ENCODE results near the gene PTPRG. TPM values are rescaled to one million over a fixed set of nuclear protein-coding genes. Genes with fewer than 3 reads are reported as not detected.
A peak's percentile ranks its signal among the peaks of the same experiment; 100 is the strongest.

PTPRG gene
- total and polyA plus RNA-seq, 2 donors (not counting 3 experiments of a cell fraction or from before 2014, with no cell fraction given), result 8.9 to 39.1 TPM

DNA sequence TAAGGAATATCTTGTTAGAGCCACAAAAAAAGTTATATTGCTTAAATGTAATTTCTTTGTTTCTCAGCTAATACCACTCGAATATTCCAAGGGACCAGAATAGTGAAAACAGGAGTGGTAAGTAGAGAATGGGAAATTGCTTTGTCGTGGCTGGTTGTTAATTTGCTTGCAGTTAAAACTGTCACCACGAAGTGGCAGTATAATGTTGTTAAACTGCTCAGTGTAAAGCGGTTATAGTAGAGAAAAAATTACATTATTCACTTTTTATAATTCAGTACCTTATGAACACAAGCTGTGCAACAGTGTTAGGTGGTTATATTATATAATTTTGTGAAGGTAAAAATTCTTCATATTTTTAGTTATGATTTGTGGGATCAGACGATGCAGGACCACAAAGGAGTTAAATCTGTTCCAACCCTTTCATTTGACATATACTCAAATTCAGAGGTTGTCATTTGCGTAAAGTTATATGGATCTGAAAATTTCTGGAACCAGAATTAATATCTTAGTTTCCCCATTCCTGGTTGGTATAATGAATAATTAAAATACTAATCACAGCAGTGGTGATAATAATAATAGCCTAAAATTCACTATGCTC, 640.2 kb downstream of the PTPRG start:
- POLR2A ChIA-PET, result no interaction called here
- Histone ChIP-seq H3K9me1 (replicated peaks; ENCODE audit: control insufficient read depth, extremely low read depth, insufficient read depth, low read length) (no peaks in the 10 kb centered on the region), H3K27ac (ENCODE audit: insufficient read depth, low read depth, low read length) (no peak overlapping the region), H3K27me3 (ENCODE audit: control insufficient read depth in 2 of 2, insufficient read depth in 2 of 2, low read length in 2 of 2) (no peaks in the 10 kb centered on the region), H3K4me1 (ENCODE audit: control insufficient read depth, extremely low read depth, insufficient read depth, low read length) (no peaks in the 10 kb centered on the region), H3K4me2 (ENCODE audit: insufficient read depth, low read length) (no peak overlapping the region), H3K4me3 (replicated peaks in 1 of 3; ENCODE audit: insufficient read depth in 1 of 3, low read depth in 1 of 3, low read length in 3 of 3) (no peak overlapping the region), H3K36me3 (ENCODE audit: control insufficient read depth in 2 of 2, extremely low read depth in 1 of 2, insufficient read depth in 2 of 2, low read length in 2 of 2) (no peaks in the 10 kb centered on the region), H2AFZ (ENCODE audit: low read depth, low read length) (no peak overlapping the region), H3K9me3 (replicated peaks; ENCODE audit: control insufficient read depth, insufficient read depth, low read length) (no peaks in the 10 kb centered on the region), H4K20me1 (replicated peaks; ENCODE audit: control insufficient read depth, extremely low read depth, insufficient read depth, low read length) (no peaks in the 10 kb centered on the region), H3K79me2 (ENCODE audit: control insufficient read depth, insufficient read depth, low read length) (no peaks in the 10 kb centered on the region), H3K9ac (replicated peaks; ENCODE audit: extremely low read depth, insufficient read depth, low read length) (no peak overlapping the region)
- DNase-seq (ENCODE audit: low read depth, low spot score) (peak; percentile 59), FAIRE-seq (peak; percentile 88)
- CTCF ChIA-PET, result interaction anchor here (0.6 to 2.5 kb wide), 12 partner anchors 11 to 1817 kb away, joined by 3 to 10 read pairs (median 3); no protein-coding TSS in a partner anchor
- intact Hi-C loops (cut with micrococcal nuclease), result loop anchor here (1.0 to 5.0 kb wide), 3 partner anchors 117 to 1026 kb away; no protein-coding TSS in a partner anchor
- BruUV-seq (replicated peaks), result no TSS peak
- dilution Hi-C loops (cut with MboI; ENCODE audit: extremely low pct_ligation_motif_present, low sequenced_read_pairs), result no loop called here
- TF ChIP-seq JUN (IDR thresholded peaks at IDR 0.05; ENCODE audit: borderline replicate concordance, insufficient read depth, insufficient read length, low read depth) (no peak), EZH2 (IDR thresholded peaks at IDR 0.05; ENCODE audit: borderline replicate concordance, low read depth, low read length, severe bottlenecking) (no peak), POLR2A (IDR thresholded peaks at IDR 0.05; ENCODE audit: low read depth, low read length) (no peak)
- TF ChIP-seq, protein P1, sequence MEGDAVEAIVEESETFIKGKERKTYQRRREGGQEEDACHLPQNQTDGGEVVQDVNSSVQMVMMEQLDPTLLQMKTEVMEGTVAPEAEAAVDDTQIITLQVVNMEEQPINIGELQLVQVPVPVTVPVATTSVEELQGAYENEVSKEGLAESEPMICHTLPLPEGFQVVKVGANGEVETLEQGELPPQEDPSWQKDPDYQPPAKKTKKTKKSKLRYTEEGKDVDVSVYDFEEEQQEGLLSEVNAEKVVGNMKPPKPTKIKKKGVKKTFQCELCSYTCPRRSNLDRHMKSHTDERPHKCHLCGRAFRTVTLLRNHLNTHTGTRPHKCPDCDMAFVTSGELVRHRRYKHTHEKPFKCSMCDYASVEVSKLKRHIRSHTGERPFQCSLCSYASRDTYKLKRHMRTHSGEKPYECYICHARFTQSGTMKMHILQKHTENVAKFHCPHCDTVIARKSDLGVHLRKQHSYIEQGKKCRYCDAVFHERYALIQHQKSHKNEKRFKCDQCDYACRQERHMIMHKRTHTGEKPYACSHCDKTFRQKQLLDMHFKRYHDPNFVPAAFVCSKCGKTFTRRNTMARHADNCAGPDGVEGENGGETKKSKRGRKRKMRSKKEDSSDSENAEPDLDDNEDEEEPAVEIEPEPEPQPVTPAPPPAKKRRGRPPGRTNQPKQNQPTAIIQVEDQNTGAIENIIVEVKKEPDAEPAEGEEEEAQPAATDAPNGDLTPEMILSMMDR (IDR thresholded peaks at IDR 0.05; ENCODE audit: extremely low read depth in 1 of 2, insufficient read depth in 1 of 2, low read depth in 1 of 2, low read length in 2 of 2), result peak; percentile 36 to 40

- Histone ChIP-seq H3K9me3 (replicated peaks; ENCODE audit: control insufficient read depth, insufficient read depth, low read length) (no peaks in the 10 kb centered on the region), H2AFZ (ENCODE audit: low read depth, low read length) (no peak overlapping the region), H3K4me3 (replicated peaks in 1 of 3; ENCODE audit: insufficient read depth in 1 of 3, low read depth in 1 of 3, low read length in 3 of 3) (no peak overlapping the region), H3K79me2 (ENCODE audit: control insufficient read depth, insufficient read depth, low read length) (no peaks in the 10 kb centered on the region), H3K9me1 (replicated peaks; ENCODE audit: control insufficient read depth, extremely low read depth, insufficient read depth, low read length) (no peaks in the 10 kb centered on the region), H3K4me2 (ENCODE audit: insufficient read depth, low read length) (no peak overlapping the region), H3K9ac (replicated peaks; ENCODE audit: extremely low read depth, insufficient read depth, low read length) (no peak overlapping the region), H3K27me3 (ENCODE audit: control insufficient read depth in 2 of 2, insufficient read depth in 2 of 2, low read length in 2 of 2) (no peaks in the 10 kb centered on the region), H3K36me3 (ENCODE audit: control insufficient read depth in 2 of 2, extremely low read depth in 1 of 2, insufficient read depth in 2 of 2, low read length in 2 of 2) (no peaks in the 10 kb centered on the region), H3K27ac (ENCODE audit: insufficient read depth, low read depth, low read length) (no peak overlapping the region), H4K20me1 (replicated peaks; ENCODE audit: control insufficient read depth, extremely low read depth, insufficient read depth, low read length) (no peaks in the 10 kb centered on the region), H3K4me1 (ENCODE audit: control insufficient read depth, extremely low read depth, insufficient read depth, low read length) (no peaks in the 10 kb centered on the region)
- CTCF ChIA-PET, result no interaction called here
- no TSS peak for BruUV-seq (replicated peaks)
- no peak for DNase-seq (ENCODE audit: low read depth, low spot score)
- TF ChIP-seq, protein P1 (IDR thresholded peaks at IDR 0.05; ENCODE audit: extremely low read depth in 1 of 2, insufficient read depth in 1 of 2, low read depth in 1 of 2, low read length in 2 of 2), result no peak
- TF ChIP-seq POLR2A (IDR thresholded peaks at IDR 0.05; ENCODE audit: low read depth, low read length), result no peak
- no peak for TF ChIP-seq FOS (IDR thresholded peaks at IDR 0.05; ENCODE audit: borderline replicate concordance, insufficient read depth, low read length)
- TF ChIP-seq JUN (IDR thresholded peaks at IDR 0.05; ENCODE audit: borderline replicate concordance, insufficient read depth, insufficient read length, low read depth), result no peak
- TF ChIP-seq EZH2 (IDR thresholded peaks at IDR 0.05; ENCODE audit: borderline replicate concordance, low read depth, low read length, severe bottlenecking), result no peak
- no peak for TF ChIP-seq POLR2AphosphoS5 (IDR thresholded peaks at IDR 0.05; ENCODE audit: insufficient read depth, low read depth, low read length)
- no peak for TF ChIP-seq MYC (IDR thresholded peaks at IDR 0.05; ENCODE audit: low read depth, low read length)
- TF ChIP-seq, protein P2, sequence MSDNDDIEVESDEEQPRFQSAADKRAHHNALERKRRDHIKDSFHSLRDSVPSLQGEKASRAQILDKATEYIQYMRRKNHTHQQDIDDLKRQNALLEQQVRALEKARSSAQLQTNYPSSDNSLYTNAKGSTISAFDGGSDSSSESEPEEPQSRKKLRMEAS (IDR thresholded peaks at IDR 0.05; ENCODE audit: insufficient read depth, insufficient read length), result no peak
- no peak for TF ChIP-seq GATA2 (IDR thresholded peaks at IDR 0.05; ENCODE audit: insufficient read depth, insufficient read length, low read depth, low read length)
- no peak for FAIRE-seq
- intact Hi-C loops (cut with micrococcal nuclease), result loop anchor here (5.0 kb wide), 1 partner anchor 1024 kb away; no protein-coding TSS in a partner anchor
- dilution Hi-C loops (cut with MboI; ENCODE audit: extremely low pct_ligation_motif_present, low sequenced_read_pairs), result no loop called here
- POLR2A ChIA-PET, result no interaction called here
Observed at GRCh38 chr3:62203152-62203551, 641.8 kb downstream of the PTPRG start.
